ENCODE data around the gene ACAT2.

GRCh38 chr6:159723259-159723658 is 38.6 kb upstream of the ACAT2 start:
- TF ChIP-seq CTCF (IDR thresholded peaks at IDR 0.05) = no peak
- no peak for TF ChIP-seq POLR2A (IDR thresholded peaks at IDR 0.05)

Measured in testis (tissue), 2 donors.